HEK293 (cell line): ENCODE measurements around the gene HOXD10.

ENCODE experiments used
- CTCF ChIA-PET: fragments of 350-600 bp; formaldehyde crosslinking; extraction: SDS; loops from one replicate; lab custom pipeline; 2021; ENCODE audit warnings: antibody characterized with exemption; lab: Yijun Ruan, JAX
- POLR2A ChIA-PET: fragments of 300-600 bp; formaldehyde crosslinking; extraction: SDS; loops from one replicate; lab custom pipeline; 2020; ENCODE audit warnings: antibody characterized with exemption, inconsistent platforms; lab: Yijun Ruan, JAX
- H3K27ac ChIP-seq: fragments of 200-500 bp; sonication (Bioruptor generic); 2 replicates; pipeline ENCODE4 v1.5.1; 2014; ENCODE audit warnings: low read depth, low read length, control low read depth, inconsistent platforms; ENCODE audit errors: extremely low read depth
- H3K36me3 ChIP-seq, 2 experiments: fragments of 200-500 bp in 1 of 2; sonication (Bioruptor generic) in 1 of 2; 1 replicate in 1 of 2; 2 replicates in 1 of 2; pipeline ENCODE4 v1.5.1; 2014 to 2017; ENCODE audit warnings: inconsistent platforms in 2 of 2, low read length in 2 of 2; ENCODE audit not compliant: control insufficient read depth in 2 of 2, insufficient read depth in 1 of 2
- H3K4me1 ChIP-seq: fragments of 200-500 bp; sonication (Bioruptor generic); 2 replicates; pipeline ENCODE4 v1.5.1; 2014; ENCODE audit warnings: mild to moderate bottlenecking, low read length, inconsistent platforms; ENCODE audit not compliant: control insufficient read depth, insufficient read depth
- H3K4me3 ChIP-seq: 2 replicates; pipeline ENCODE4 v1.5.1; 2011; ENCODE audit warnings: low read depth, mild to moderate bottlenecking, control low read depth, low read length, moderate library complexity
- H3K9me3 ChIP-seq: fragments of 200-500 bp; sonication (Bioruptor generic); 2 replicates; pipeline ENCODE4 v1.5.1; 2014; ENCODE audit warnings: low read depth, low read length, inconsistent platforms; ENCODE audit not compliant: control insufficient read depth, insufficient read depth
- AEBP2 ChIP-seq: fragments of 450-650 bp; formaldehyde crosslinking; IDR thresholded peaks from 2 replicates; pipeline ENCODE4 v1.5.1; 2016; ENCODE audit warnings: missing biosample characterization, missing genetic modification characterization, borderline replicate concordance
- GLIS2 ChIP-seq: fragments of 450-650 bp; formaldehyde crosslinking; IDR thresholded peaks from 2 replicates; pipeline ENCODE4 v1.5.1; 2016; ENCODE audit warnings: missing biosample characterization, missing genetic modification characterization
- IKZF3 ChIP-seq: fragments of 450-650 bp; IDR thresholded peaks from 2 replicates; pipeline ENCODE4 v1.5.0; 2018; ENCODE audit warnings: missing biosample characterization, mild to moderate bottlenecking, missing genetic modification characterization, moderate library complexity
- TSHZ1 ChIP-seq: fragments of 450-650 bp; formaldehyde crosslinking; IDR thresholded peaks from 2 replicates; pipeline ENCODE4 v1.5.1; 2016; ENCODE audit warnings: missing biosample characterization, missing genetic modification characterization, borderline replicate concordance
- ZNF132 ChIP-seq: fragments of 450-650 bp; formaldehyde crosslinking; IDR thresholded peaks from 2 replicates; pipeline ENCODE4 v1.5.1; 2017; ENCODE audit warnings: missing biosample characterization, missing genetic modification characterization, borderline replicate concordance
- ZNF155 ChIP-seq: fragments of 450-650 bp; formaldehyde crosslinking; IDR thresholded peaks from 2 replicates; pipeline ENCODE4 v1.5.1; 2016; ENCODE audit warnings: missing biosample characterization, missing genetic modification characterization
- ZNF174 ChIP-seq: fragments of 450-650 bp; formaldehyde crosslinking; IDR thresholded peaks from 2 replicates; pipeline ENCODE4 v1.5.0; 2017; ENCODE audit warnings: missing biosample characterization, mild to moderate bottlenecking, missing genetic modification characterization
- ZNF175 ChIP-seq: fragments of 450-650 bp; formaldehyde crosslinking; IDR thresholded peaks from 2 replicates; pipeline ENCODE4 v1.5.1; 2016; ENCODE audit warnings: missing biosample characterization, missing genetic modification characterization
- ZNF24 ChIP-seq: fragments of 450-650 bp; formaldehyde crosslinking; IDR thresholded peaks from 2 replicates; pipeline ENCODE4 v1.5.1; 2016; ENCODE audit warnings: missing biosample characterization, missing genetic modification characterization
- ZNF366 ChIP-seq: fragments of 450-650 bp; formaldehyde crosslinking; conservative IDR thresholded peaks from 2 replicates; pipeline ENCODE4 v1.5.1; 2016; ENCODE audit warnings: missing biosample characterization, missing genetic modification characterization
- ZNF433 ChIP-seq: fragments of 450-650 bp; formaldehyde crosslinking; IDR thresholded peaks from 2 replicates; pipeline ENCODE4 v1.5.1; 2016; ENCODE audit warnings: missing biosample characterization, missing genetic modification characterization, low read depth
- ZNF501 ChIP-seq: fragments of 450-650 bp; formaldehyde crosslinking; IDR thresholded peaks from 2 replicates; pipeline ENCODE4 v1.5.1; 2016; ENCODE audit warnings: missing biosample characterization, missing genetic modification characterization
- ZNF596 ChIP-seq: fragments of 450-650 bp; IDR thresholded peaks from 2 replicates; pipeline ENCODE4 v1.5.0; 2018; ENCODE audit warnings: missing biosample characterization, mild to moderate bottlenecking, missing genetic modification characterization, moderate library complexity
- ZNF837 ChIP-seq: fragments of 450-650 bp; formaldehyde crosslinking; IDR thresholded peaks from 2 replicates; pipeline ENCODE4 v1.5.1; 2016; ENCODE audit warnings: missing biosample characterization, missing genetic modification characterization
- ZSCAN23 ChIP-seq: fragments of 450-650 bp; formaldehyde crosslinking; IDR thresholded peaks from 2 replicates; pipeline ENCODE4 v1.5.1; 2016; ENCODE audit warnings: missing biosample characterization, missing genetic modification characterization
- TF ChIP-seq, protein P1 (sequence below): fragments of 450-650 bp; formaldehyde crosslinking; IDR thresholded peaks from 2 replicates; pipeline ENCODE4 v1.5.1; 2016; ENCODE audit warnings: missing biosample characterization, missing genetic modification characterization
- TF ChIP-seq, protein P2 (sequence below): fragments of 450-650 bp; IDR thresholded peaks from 2 replicates; pipeline ENCODE4 v1.5.1; 2018; ENCODE audit warnings: missing biosample characterization, mild to moderate bottlenecking, missing genetic modification characterization
- TF ChIP-seq, protein P3 (sequence below): fragments of 450-650 bp; formaldehyde crosslinking; IDR thresholded peaks from 2 replicates; pipeline ENCODE4 v1.5.1; 2016; ENCODE audit warnings: missing biosample characterization, missing genetic modification characterization, low read depth
- TF ChIP-seq, protein P4 (sequence below): fragments of 450-650 bp; formaldehyde crosslinking; IDR thresholded peaks from 2 replicates; pipeline ENCODE4 v1.5.1; 2016; ENCODE audit warnings: missing biosample characterization, missing genetic modification characterization

The HOXD10 gene

GRCh38 chr2:176162911-176163671, 46.5 kb downstream of the HOXD10 start:
- H3K36me3 ChIP-seq: peaks cover 0 to 18% of the 10 kb centered on the region in 2 experiments
- H3K4me1 ChIP-seq: no peaks in the 10 kb centered on the region
- H3K4me3 ChIP-seq: no peak overlapping the region
- no peak overlapping the region for H3K27ac ChIP-seq
- no peak for TF ChIP-seq ZNF24 (tag by site-specific recombination)
- TF ChIP-seq ZNF175 (tag by site-specific recombination): no peak
- TF ChIP-seq ZNF366: no peak
- no peak for TF ChIP-seq TSHZ1 (tag by site-specific recombination)
- no peak for TF ChIP-seq IKZF3 (tag by site-specific recombination)
- TF ChIP-seq AEBP2: no peak
- no peak for TF ChIP-seq ZNF837 (tag by site-specific recombination)
- no peak for TF ChIP-seq ZNF433 (tag by site-specific recombination)
- TF ChIP-seq ZNF596 (tag by site-specific recombination): no peak
- TF ChIP-seq, protein P1, sequence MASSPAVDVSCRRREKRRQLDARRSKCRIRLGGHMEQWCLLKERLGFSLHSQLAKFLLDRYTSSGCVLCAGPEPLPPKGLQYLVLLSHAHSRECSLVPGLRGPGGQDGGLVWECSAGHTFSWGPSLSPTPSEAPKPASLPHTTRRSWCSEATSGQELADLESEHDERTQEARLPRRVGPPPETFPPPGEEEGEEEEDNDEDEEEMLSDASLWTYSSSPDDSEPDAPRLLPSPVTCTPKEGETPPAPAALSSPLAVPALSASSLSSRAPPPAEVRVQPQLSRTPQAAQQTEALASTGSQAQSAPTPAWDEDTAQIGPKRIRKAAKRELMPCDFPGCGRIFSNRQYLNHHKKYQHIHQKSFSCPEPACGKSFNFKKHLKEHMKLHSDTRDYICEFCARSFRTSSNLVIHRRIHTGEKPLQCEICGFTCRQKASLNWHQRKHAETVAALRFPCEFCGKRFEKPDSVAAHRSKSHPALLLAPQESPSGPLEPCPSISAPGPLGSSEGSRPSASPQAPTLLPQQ (tag by site-specific recombination): no peak
- H3K9me3 ChIP-seq: no peaks in the 10 kb centered on the region
- ChIA-PET POLR2A (no interaction called here), CTCF (no interaction called here)

DNA sequence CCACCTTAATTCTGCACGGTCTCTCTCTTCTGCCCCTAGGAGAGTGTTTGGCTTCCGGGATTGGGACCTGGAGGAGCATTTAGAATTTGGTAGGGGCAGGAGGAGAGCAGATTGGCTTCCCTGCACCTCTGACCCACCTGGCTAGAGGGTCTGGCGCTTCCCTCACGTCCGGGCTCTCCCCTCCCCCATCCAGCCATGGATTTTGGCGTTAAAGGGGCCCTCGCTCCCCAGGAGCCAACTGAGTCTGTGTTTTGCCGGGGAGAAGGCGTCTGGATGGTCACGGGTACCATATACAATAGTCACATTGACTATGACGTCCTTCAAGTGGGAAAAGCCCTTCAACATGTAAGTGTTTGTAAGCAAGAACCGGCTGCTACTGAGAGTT, 47.1 kb downstream of the HOXD10 start:
- Histone ChIP-seq H3K36me3 (peaks cover 0 to 18% of the 10 kb centered on the region in 2 experiments), H3K4me3 (no peak overlapping the region)
- POLR2A ChIA-PET: no interaction called here
- CTCF ChIA-PET: no interaction called here
- TF ChIP-seq ZNF132 (tag by site-specific recombination): no peak
- no peak for TF ChIP-seq ZNF24 (tag by site-specific recombination)
- no peak for TF ChIP-seq ZNF155 (tag by site-specific recombination)
- TF ChIP-seq ZNF174 (tag by site-specific recombination): no peak
- TF ChIP-seq, protein P2, sequence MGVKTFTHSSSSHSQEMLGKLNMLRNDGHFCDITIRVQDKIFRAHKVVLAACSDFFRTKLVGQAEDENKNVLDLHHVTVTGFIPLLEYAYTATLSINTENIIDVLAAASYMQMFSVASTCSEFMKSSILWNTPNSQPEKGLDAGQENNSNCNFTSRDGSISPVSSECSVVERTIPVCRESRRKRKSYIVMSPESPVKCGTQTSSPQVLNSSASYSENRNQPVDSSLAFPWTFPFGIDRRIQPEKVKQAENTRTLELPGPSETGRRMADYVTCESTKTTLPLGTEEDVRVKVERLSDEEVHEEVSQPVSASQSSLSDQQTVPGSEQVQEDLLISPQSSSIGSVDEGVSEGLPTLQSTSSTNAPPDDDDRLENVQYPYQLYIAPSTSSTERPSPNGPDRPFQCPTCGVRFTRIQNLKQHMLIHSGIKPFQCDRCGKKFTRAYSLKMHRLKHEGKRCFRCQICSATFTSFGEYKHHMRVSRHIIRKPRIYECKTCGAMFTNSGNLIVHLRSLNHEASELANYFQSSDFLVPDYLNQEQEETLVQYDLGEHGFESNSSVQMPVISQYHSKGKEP (tag by site-specific recombination): no peak
- TF ChIP-seq ZNF433 (tag by site-specific recombination): no peak
- TF ChIP-seq, protein P3, sequence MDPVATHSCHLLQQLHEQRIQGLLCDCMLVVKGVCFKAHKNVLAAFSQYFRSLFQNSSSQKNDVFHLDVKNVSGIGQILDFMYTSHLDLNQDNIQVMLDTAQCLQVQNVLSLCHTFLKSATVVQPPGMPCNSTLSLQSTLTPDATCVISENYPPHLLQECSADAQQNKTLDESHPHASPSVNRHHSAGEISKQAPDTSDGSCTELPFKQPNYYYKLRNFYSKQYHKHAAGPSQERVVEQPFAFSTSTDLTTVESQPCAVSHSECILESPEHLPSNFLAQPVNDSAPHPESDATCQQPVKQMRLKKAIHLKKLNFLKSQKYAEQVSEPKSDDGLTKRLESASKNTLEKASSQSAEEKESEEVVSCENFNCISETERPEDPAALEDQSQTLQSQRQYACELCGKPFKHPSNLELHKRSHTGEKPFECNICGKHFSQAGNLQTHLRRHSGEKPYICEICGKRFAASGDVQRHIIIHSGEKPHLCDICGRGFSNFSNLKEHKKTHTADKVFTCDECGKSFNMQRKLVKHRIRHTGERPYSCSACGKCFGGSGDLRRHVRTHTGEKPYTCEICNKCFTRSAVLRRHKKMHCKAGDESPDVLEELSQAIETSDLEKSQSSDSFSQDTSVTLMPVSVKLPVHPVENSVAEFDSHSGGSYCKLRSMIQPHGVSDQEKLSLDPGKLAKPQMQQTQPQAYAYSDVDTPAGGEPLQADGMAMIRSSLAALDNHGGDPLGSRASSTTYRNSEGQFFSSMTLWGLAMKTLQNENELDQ (tag by site-specific recombination): no peak
- TF ChIP-seq, protein P4, sequence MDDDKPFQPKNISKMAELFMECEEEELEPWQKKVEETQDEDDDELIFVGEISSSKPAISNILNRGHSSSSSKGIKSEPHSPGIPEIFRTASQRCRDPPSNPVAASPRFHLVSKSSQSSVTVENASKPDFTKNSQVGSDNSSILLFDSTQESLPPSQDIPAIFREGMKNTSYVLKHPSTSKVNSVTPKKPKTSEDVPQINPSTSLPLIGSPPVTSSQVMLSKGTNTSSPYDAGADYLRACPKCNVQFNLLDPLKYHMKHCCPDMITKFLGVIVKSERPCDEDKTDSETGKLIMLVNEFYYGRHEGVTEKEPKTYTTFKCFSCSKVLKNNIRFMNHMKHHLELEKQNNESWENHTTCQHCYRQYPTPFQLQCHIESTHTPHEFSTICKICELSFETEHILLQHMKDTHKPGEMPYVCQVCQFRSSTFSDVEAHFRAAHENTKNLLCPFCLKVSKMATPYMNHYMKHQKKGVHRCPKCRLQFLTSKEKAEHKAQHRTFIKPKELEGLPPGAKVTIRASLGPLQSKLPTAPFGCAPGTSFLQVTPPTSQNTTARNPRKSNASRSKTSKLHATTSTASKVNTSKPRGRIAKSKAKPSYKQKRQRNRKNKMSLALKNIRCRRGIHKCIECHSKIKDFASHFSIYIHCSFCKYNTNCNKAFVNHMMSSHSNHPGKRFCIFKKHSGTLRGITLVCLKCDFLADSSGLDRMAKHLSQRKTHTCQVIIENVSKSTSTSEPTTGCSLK (tag by site-specific recombination): no peak
- TF ChIP-seq ZNF501 (tag by site-specific recombination): no peak
- no peak for TF ChIP-seq ZSCAN23 (tag by site-specific recombination)
- no peak for TF ChIP-seq GLIS2
- TF ChIP-seq, all 188 proteins: peak for 0
- no peaks in the 10 kb centered on the region for H3K9me3 ChIP-seq
- H3K27ac ChIP-seq: no peak overlapping the region
- H3K4me1 ChIP-seq: no peaks in the 10 kb centered on the region
